ENCODE measurements around the gene C1QTNF9B. TPM values are rescaled to one million over a fixed set of nuclear protein-coding genes. Genes with fewer than 3 reads are reported as not detected.

The C1QTNF9B gene
- total RNA-seq, 1 donor from 2014 or later = not detected

- no peaks in the 10 kb centered on the region for H3K9me3 Mint-ChIP-seq (ENCODE audit: unreplicated experiment)
- H3K4me1 Mint-ChIP-seq (ENCODE audit: unreplicated experiment) = no peaks in the 10 kb centered on the region
- no peak for TF ChIP-seq CTCF (IDR thresholded peaks at IDR 0.05; ENCODE audit: unreplicated experiment)
- H3K36me3 Mint-ChIP-seq (ENCODE audit: low read depth, unreplicated experiment) = no peaks in the 10 kb centered on the region
- no peak for DNase-seq (ENCODE audit: low spot score)
- H3K27me3 Mint-ChIP-seq (ENCODE audit: unreplicated experiment) = peaks cover 2% of the 10 kb centered on the region
- no peak overlapping the region for H3K27ac Mint-ChIP-seq (ENCODE audit: unreplicated experiment)
- no peak overlapping the region for H3K4me3 Mint-ChIP-seq (ENCODE audit: unreplicated experiment)
Observed at GRCh38 chr13:23876265-23876664, 21.0 kb downstream of the C1QTNF9B start.

GRCh38 chr13:23871616-23872220 is 25.6 kb downstream of the C1QTNF9B start:
- TF ChIP-seq CTCF (IDR thresholded peaks at IDR 0.05; ENCODE audit: unreplicated experiment) = peak; percentile 77
- H3K9me3 Mint-ChIP-seq (ENCODE audit: unreplicated experiment) = no peaks in the 10 kb centered on the region
- no peaks in the 10 kb centered on the region for H3K36me3 Mint-ChIP-seq (ENCODE audit: low read depth, unreplicated experiment)
- H3K27me3 Mint-ChIP-seq (ENCODE audit: unreplicated experiment) = no peaks in the 10 kb centered on the region
- no peak overlapping the region for H3K27ac Mint-ChIP-seq (ENCODE audit: unreplicated experiment)
- no peak for DNase-seq (ENCODE audit: low spot score)
- H3K4me1 Mint-ChIP-seq (ENCODE audit: unreplicated experiment) = no peaks in the 10 kb centered on the region
- no peak overlapping the region for H3K4me3 Mint-ChIP-seq (ENCODE audit: unreplicated experiment)

- no peaks in the 10 kb centered on the region for H3K27me3 Mint-ChIP-seq (ENCODE audit: unreplicated experiment)
- H3K4me1 Mint-ChIP-seq (ENCODE audit: unreplicated experiment) = no peaks in the 10 kb centered on the region
- TF ChIP-seq CTCF (IDR thresholded peaks at IDR 0.05; ENCODE audit: unreplicated experiment) = no peak
- H3K27ac Mint-ChIP-seq (ENCODE audit: unreplicated experiment) = no peak overlapping the region
- H3K9me3 Mint-ChIP-seq (ENCODE audit: unreplicated experiment) = no peaks in the 10 kb centered on the region
- DNase-seq (ENCODE audit: low spot score) = no peak
- no peak overlapping the region for H3K4me3 Mint-ChIP-seq (ENCODE audit: unreplicated experiment)
- no peaks in the 10 kb centered on the region for H3K36me3 Mint-ChIP-seq (ENCODE audit: low read depth, unreplicated experiment)
Observed at GRCh38 chr13:23870356-23871140, 26.8 kb downstream of the C1QTNF9B start.

GRCh38 chr13:23868521-23868920 is 28.8 kb downstream of the C1QTNF9B start:
- Mint-ChIP-seq H3K4me3 (ENCODE audit: unreplicated experiment) (no peak overlapping the region), H3K27ac (ENCODE audit: unreplicated experiment) (no peak overlapping the region), H3K9me3 (ENCODE audit: unreplicated experiment) (no peaks in the 10 kb centered on the region), H3K27me3 (ENCODE audit: unreplicated experiment) (no peaks in the 10 kb centered on the region), H3K36me3 (ENCODE audit: low read depth, unreplicated experiment) (no peaks in the 10 kb centered on the region), H3K4me1 (ENCODE audit: unreplicated experiment) (no peaks in the 10 kb centered on the region)
- no peak for TF ChIP-seq CTCF (IDR thresholded peaks at IDR 0.05; ENCODE audit: unreplicated experiment)
- DNase-seq (ENCODE audit: low spot score) = no peak

GRCh38 chr13:23867027-23867491 is 30.2 kb downstream of the C1QTNF9B start:
- no peaks in the 10 kb centered on the region for H3K4me1 Mint-ChIP-seq (ENCODE audit: unreplicated experiment)
- no peaks in the 10 kb centered on the region for H3K9me3 Mint-ChIP-seq (ENCODE audit: unreplicated experiment)
- TF ChIP-seq CTCF (IDR thresholded peaks at IDR 0.05; ENCODE audit: unreplicated experiment) = no peak
- no peaks in the 10 kb centered on the region for H3K36me3 Mint-ChIP-seq (ENCODE audit: low read depth, unreplicated experiment)
- H3K27ac Mint-ChIP-seq (ENCODE audit: unreplicated experiment) = no peak overlapping the region
- H3K27me3 Mint-ChIP-seq (ENCODE audit: unreplicated experiment) = no peaks in the 10 kb centered on the region
- H3K4me3 Mint-ChIP-seq (ENCODE audit: unreplicated experiment) = no peak overlapping the region
- DNase-seq (ENCODE audit: low spot score) = no peak

Data from endothelial cell (in vitro differentiated cells).